HuH-7.5 (cell line): ENCODE results near the gene FBXO46.
A peak's percentile ranks its signal among the peaks of the same experiment; 100 is the strongest.

Experiments
- DNase-seq: peaks from one replicate; pipeline ENCODE4 v3.0.0; 2011; ENCODE audit warnings: low spot score

The FBXO46 gene

GRCh38 chr19:45681391-45682015 is 49.2 kb downstream of the FBXO46 start:
- DNase-seq, result peak; percentile 94

GRCh38 chr19:45677351-45678230 is 53.1 kb downstream of the FBXO46 start:
- peak; percentile 39 for DNase-seq

- no peak for DNase-seq
These were observed 53.8 kb downstream of the FBXO46 start for GRCh38 chr19:45676851-45677263.

GRCh38 chr19:45674946-45675345 is 55.8 kb downstream of the FBXO46 start:
- no peak for DNase-seq

GRCh38 chr19:45670670-45671453 is 59.8 kb downstream of the FBXO46 start:
- peak; percentile 70 for DNase-seq

- no peak for DNase-seq
These were observed 62.3 kb downstream of the FBXO46 start for GRCh38 chr19:45668342-45668871.

- peak; percentile 85 for DNase-seq
These were observed 62.9 kb downstream of the FBXO46 start, which contains the start of gene GIPR for GRCh38 chr19:45667620-45668341. Gene GIPR (plus strand): TSS chr19:45668221. CDS start chr19:45669521, 1,300 bp downstream.

- no peak for DNase-seq
These were observed 66.1 kb downstream of the FBXO46 start for GRCh38 chr19:45664575-45664974.

GRCh38 chr19:45663800-45664199 is 66.9 kb downstream of the FBXO46 start:
- DNase-seq, result no peak

- DNase-seq, result no peak
These were observed 70.1 kb downstream of the FBXO46 start for GRCh38 chr19:45660636-45661035.
